ENCODE data around the gene WDR82.

DNA sequence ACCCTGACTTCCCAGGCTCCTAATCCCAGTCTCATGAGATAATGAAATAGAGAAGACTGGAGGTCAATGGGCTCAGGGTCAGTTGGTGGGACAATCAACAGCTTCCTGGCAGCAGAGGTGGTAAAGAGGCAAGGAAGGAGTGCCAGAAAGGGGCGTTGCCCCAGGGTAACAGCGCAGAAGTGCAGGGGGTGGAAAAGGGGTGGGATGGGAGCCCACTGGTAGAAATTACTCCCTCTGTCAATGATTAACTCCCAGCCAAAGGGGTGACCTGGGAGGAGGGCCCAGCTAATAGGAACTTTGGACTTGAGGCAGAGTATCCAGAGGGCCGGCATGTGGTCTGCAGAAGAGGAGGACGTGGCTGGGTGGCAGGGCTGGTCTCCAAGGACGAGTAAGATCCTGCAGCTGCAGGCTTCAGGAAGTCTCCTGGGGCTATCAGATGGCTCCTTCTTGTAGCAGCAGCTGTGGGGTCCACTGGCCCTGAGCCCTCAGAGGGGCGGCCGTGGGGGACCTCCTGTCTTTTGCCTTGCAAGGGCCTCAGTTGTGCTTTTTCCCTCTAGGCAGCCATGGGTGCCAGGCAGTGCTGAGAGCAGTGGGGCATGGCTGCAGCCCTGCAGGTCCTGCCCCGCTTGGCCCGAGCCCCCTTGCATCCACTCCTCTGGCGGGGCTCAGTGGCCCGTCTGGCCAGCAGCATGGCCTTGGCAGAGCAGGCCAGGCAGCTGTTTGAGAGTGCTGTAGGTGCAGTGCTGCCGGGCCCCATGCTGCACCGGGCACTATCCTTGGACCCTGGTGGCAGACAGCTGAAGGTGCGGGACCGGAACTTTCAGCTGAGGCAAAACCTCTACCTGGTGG is 11.5 kb upstream of the WDR82 start:
- TF ChIP-seq, protein P1, sequence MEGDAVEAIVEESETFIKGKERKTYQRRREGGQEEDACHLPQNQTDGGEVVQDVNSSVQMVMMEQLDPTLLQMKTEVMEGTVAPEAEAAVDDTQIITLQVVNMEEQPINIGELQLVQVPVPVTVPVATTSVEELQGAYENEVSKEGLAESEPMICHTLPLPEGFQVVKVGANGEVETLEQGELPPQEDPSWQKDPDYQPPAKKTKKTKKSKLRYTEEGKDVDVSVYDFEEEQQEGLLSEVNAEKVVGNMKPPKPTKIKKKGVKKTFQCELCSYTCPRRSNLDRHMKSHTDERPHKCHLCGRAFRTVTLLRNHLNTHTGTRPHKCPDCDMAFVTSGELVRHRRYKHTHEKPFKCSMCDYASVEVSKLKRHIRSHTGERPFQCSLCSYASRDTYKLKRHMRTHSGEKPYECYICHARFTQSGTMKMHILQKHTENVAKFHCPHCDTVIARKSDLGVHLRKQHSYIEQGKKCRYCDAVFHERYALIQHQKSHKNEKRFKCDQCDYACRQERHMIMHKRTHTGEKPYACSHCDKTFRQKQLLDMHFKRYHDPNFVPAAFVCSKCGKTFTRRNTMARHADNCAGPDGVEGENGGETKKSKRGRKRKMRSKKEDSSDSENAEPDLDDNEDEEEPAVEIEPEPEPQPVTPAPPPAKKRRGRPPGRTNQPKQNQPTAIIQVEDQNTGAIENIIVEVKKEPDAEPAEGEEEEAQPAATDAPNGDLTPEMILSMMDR (conservative IDR thresholded peaks at IDR 0.05 in 1 of 2, IDR thresholded peaks at IDR 0.05 in 1 of 2; ENCODE audit: low read depth in 1 of 2, low read length in 2 of 2): no peak
- no peak for TF ChIP-seq EZH2 (IDR thresholded peaks at IDR 0.05; ENCODE audit: low read length, missing control alignments)

Measured in fibroblast of lung (primary cell).